ENCODE measurements around the gene POC1A.
"Not testable (repeated sequence)": the region's sequence is repeated elsewhere in the genome, so short reads cannot be mapped to it uniquely, and the experiment has no call there.

Gene POC1A

GRCh38 chr3:52061121-52061910 is 92.9 kb downstream of the POC1A start:
- no peak for DNase-seq

DNA sequence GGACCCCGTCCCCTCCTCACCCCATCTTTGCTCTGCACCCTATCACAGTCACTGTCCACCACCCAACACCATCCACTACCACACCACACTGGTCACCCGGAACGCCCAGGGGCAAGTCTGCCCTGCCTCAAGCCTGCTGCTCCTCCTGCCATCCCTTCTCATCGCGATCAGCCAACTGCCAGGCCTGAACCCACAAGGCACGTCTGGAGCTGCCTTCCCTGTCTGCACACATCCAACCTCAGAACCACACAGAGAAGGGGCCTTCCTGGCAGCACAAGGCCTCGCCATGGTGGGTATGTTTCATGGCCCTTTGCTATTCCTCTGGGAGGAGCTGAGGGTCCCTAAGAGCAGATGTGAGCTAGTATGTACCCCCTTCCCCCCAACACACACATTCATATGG is 94.4 kb downstream of the POC1A start:
- no peak for DNase-seq

DNA sequence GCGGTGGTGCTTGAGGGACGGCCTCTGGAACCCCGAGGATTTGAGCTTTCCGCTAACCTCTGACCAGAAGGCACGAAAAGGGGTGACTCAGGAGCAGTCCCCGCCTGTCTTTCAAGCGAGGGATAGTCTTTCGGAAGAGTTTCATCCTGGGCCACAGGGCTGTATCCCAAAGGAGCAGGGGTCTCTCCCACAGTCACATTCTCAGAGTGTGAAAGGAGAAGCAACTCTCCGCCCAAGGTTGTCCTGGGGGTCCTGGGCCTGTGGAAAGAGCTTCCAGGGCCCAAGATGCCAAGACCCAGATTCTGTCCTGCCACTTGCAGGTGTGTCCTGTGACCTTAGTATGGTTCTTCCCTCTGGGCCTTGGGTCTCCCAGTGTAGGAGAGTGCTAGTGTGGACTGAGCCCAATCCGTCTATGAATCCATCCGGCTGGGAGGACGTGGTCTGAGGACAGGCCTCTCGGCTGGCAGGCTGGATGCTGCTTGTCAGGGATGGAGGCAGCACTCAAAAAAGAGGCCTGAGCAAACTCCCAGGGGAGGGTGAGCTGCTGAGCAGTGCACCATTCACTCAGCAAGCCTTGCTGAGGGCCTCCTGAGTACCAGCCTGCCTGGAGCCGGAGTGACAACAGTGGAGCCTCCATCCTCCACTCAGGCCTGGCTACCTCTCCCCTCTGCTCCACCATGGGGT is 96.3 kb downstream of the POC1A start:
- no peak for DNase-seq

- DNase-seq: peak; percentile 100
Measured at GRCh38 chr3:52056968-52057811, 97.0 kb downstream of the POC1A start.

DNA sequence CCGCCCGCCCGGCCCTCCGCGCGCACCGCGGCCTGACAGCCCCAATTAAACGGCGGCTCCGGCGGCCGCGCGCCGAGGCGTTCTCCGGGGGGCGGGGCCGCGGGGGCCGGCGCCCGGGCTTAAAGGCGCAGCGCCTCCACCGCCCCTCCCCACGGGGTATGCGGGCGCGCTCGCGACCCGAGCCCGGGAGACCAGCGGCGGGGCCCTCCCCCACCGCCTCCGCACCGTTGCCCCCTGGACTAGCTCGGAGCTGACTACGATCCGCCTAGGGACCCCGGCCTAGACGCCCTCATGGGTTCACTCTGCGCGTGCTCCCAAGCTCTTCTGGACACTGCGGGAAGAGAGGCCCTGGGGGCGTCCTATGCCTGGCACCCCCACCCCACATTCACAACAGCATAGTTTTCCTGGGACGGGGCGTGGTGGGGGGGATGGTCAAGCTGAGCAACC is 97.7 kb downstream of the POC1A start, which contains the start of gene DUSP7:
Gene DUSP7 (minus strand): TSS at position 51 of the 447 bp plus-strand sequence. CDS start 205 bp downstream, outside the sequence.
- DNase-seq: peak; percentile 81

DNA sequence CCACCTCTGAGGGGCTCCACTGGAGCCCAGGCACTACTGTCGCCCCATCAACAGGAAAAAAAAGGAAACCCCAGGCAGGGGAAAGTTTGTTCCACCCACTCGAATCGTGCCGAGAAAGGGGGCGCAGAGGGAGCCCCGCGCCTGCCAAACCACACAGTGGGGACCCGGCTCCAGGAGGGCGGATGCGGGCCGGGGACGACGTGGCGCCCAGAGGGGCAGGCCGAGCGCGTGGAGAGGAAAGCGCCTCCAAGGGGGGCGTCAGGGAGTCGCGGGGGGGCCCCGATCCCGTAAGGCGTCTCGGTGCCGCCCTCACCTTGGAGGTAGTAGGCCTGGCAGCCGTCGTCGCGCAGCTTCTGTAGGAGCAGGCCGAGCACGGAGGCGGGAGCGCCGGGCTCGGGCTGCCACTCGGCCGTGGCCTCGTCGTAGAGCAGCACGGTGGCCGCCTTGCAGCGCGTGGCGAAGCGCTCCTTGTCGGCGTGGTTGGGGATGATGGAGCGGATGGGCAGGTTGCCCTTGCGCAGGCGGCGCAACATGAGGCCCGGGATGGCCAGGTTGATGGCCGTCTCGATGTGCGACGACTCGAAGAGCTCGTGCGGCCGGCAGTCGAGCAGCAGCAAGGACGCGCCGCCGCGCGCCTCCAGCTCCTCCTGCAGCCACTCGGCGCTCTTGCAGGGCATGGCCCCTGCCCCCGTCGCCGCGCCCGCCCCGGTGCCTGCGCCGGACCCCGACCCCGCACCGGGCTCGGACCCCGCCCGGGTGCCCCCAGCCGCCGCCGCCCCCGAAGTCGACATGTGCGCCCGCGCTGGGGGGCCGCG is 98.5 kb downstream of the POC1A start:
- DNase-seq: peak; percentile 68

DNA sequence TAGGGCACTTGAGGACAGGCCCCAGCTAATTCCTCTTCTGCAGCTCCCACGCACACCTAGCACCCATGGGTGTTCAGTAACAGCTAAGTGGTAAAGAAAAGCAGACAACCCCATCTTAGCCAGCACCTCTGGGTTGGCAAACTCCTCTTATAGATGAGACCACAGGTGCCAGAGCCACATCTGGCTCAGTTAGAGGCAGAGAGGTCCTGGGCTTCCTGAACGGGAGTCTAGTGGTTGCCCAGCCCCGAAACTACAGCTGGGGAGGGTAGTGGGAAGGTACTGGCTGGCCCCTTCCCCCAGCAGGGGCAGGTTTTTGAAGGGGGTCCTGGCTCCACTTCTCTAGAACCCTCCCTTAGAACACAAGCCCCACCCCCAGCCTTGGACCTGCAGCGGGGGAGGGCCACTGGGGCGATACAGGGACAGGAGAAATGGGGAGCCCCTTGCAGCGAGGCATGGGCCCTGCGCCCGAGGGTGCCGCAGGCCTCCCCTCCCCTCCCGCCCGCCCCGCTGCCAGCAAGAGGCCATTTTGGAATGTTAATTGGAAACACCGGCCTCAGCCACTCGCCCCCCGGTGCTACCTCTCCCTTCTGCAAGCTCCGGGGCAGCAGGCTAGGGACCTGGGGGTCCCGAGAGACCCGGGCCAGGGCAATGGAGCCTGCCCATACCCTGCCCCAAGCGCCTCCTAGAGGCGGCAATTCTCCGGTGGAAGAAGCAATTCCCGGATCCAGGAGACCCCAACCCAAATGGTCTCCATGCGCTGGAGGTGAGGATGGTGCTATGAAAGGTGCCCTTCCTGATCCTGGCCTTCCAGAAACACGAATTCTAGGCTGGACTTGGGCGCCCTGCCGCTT is 99.3 kb downstream of the POC1A start:
- no peak for DNase-seq

DNA sequence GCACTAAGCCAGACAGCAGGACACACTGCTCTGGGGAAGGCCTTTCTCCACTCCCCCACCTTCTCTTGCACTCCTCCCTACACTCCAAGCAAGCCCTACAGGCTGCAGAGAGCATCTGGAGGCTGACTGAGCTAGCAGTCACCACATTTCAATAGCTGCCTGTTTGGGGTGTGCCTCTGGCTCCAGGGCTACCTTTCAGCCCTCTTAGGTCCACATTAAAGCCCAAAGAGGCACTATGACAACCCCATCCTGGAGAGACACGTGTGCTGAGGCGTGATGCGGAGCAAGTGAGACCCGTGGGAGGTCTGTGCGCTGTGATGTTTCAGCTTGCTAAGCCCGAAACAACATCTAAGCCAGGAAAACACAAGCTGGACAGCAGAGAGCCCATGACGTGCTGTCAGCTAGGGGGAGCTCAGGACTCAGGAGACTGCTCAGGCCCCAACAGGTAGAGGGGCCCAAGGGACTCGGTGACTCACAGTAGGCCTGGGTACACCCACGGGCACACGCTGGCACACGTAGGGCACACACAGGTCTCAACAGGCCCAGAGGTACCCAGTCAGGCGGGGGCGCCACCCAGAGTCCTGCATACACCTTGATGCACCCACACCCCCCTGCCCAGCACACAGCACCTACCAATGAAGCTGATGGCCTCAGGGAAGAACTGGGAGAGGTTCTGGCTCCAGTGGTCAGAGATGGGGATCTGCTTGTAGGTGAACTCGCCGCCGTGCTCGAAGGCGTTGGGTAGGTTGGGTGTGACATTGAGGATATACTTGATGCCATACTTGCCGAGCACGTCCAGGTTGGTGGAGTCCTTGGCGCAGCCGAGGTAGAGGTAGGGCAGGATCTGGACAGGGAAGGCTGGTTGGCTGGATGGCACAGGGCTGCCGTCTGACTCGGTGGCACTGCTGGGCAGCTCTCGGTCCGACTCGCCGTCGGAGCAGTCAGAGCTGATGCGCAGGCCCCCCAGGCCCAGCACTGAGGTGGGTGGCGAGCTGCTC is 100.6 kb downstream of the POC1A start:
- DNase-seq: no peak

DNA sequence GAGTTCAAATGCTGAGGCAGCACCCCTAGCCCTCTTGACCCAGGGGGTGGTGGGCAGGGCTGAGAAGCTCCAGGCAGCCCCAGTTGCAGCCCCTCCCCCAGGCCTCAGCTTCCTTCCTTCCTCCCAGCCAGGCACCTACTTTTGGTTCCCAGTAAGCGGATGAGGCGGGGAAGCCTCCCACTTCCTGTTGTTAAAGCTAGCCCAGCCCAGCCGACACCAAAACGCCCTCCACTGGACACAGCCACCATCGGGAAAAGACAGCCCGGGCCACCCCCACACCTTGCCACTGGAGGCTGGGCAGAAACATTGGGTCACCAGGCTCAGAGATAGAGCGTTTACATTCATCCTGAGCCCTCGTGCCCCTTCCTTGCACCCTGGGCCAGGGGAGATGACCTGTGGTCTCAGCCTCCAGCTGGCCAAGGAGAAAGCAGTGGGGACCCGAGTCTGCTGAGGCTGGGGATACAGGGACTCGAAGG is 101.4 kb downstream of the POC1A start:
- peak; percentile 87 for DNase-seq

DNA sequence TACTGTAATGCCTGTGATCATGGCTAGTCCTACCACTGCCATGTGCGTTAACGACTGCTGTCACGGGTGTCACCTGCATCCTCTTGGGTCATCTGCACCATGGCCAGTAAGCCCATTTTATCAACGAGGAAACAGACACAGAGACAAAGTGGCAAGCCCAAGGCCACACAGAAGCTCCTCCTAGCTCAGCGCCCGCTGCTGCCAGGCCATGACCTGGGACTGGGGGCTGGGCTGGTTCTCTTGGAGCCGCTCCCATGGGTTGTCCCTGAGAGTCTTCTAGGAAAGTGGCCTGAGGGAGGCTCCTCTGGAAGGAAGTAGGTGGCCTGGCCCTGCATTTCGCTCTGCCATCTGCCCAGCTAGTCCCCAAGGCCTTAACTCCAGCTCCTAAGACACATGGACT is 102.8 kb downstream of the POC1A start:
- no peak for DNase-seq

GRCh38 chr3:52050571-52050970 is 103.7 kb downstream of the POC1A start:
- DNase-seq: no peak

DNA sequence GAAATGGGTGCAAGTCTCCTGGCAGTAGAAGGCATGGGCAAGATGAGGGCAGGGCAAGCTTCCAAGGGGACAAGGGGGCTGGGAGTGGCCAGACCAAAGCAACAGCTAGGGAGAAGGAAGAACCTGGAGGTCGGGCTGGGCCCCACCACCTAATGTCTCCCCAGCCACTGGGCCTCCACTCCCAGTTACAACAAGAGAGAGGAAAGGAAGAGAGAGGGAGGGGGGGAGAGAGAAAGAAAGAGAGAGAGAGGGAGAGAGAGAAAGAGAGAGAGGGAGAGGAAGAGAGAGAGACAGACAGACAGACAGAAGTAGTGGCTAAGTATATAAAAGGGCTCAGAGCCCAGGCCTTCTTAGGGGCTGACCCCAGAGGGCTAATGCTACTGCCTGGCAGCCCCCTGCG is 104.7 kb downstream of the POC1A start:
- DNase-seq: no peak

GRCh38 chr3:52047295-52047960 is 106.8 kb downstream of the POC1A start:
- no peak for DNase-seq

- no peak for DNase-seq
Measured at GRCh38 chr3:52046902-52047239, 107.4 kb downstream of the POC1A start.

- DNase-seq: no peak
Measured at GRCh38 chr3:52046186-52046901, 107.9 kb downstream of the POC1A start.

DNA sequence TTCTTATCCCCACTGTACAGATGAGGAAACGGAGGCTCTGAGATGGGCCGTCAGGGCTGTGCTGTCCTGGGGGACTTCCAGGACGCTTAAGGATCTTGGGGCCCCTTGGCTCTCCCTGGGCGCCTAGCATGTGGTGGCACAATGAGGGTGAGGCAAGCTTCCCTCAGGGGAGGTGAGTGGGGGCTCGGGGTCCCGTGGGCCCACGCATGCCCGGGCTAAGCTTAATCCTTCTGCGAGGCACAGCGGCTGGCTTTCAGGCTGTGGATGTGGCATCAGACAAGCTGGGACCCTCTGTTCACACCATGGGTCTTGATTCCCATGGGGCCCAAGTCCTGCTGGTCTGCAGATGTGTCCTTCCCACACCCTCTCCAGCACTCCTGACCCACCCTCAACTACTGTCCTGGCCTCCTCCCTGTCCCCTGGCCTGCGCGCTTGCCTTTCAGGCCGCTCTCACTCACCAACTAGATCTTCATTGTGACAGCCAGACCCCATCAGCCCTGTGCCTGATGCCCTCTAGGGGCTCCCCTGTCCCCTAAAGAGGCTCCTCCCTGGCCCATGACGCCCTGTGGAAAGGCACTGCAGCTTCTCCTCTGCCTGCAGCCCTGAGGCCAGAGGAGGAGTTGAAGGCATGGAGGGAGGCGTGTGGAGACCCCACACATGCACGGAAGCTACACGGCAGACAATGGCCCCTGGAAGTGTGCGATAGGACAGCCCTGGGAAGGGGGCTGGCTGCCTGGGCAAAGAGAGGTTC is 109.2 kb downstream of the POC1A start:
- DNase-seq: no peak

GRCh38 chr3:52043750-52044149 is 110.5 kb downstream of the POC1A start:
- no peak for DNase-seq

GRCh38 chr3:52043039-52043438 is 111.2 kb downstream of the POC1A start:
- not testable (repeated sequence) for DNase-seq

Measured in femur (tissue), 1 donor.